HG02763 (cell line): ENCODE data around the gene BRSK2.

Experiments
- ATAC-seq: cut with Tn5 transposase; IDR thresholded peaks from one replicate; pipeline ENCODE4 v1.9.1; 2021; ENCODE audit warnings: mild to moderate bottlenecking, moderate library complexity; ENCODE audit not compliant: unreplicated experiment

BRSK2 gene

DNA sequence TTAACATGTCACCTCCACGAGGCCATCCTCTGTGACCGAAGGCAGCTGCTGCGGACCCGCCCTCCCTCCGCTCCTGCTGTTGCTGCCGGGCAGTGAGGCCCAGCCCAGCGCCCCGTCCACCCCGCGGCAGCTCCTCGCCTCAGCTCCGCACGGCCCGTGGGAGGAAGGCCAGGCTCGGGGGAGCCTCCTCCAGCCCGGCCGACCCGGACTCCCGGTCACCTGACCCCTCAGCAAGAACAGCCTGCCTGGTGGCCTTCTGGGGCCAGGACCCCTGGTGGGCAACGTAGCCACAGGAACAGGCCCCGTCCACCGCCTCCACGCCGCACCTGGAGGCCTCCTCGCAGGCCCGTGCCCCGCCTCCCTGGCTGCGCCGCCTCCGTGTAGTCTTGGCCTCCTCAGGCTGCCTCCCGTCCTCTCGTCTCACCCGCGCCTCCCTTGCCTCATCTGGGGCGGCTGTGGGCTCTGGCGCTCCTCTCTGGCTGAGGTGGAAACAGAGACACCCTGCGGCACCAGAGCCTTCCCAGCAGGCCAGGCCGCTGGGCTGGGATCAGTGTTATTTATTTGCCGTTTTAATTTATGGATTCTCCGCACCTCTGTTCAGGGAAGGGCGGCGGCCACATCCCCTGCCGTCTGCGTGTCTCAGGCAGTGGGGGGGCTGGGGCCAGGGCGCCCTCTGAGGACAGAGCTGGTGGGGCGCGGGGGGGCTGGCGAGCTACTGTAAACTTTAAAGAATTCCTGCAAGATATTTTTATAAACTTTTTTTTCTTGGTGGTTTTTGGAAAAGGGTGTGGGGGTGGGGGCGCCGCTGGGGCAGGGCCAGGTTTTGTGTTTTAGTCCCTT is 71.5 kb downstream of the BRSK2 start:
- ATAC-seq, result no peak

- ATAC-seq, result no peak
Measured at GRCh38 chr11:1461826-1462697, 72.3 kb downstream of the BRSK2 start.

GRCh38 chr11:1462698-1462975 is 72.9 kb downstream of the BRSK2 start:
- ATAC-seq, result no peak

GRCh38 chr11:1463056-1463455 is 73.3 kb downstream of the BRSK2 start:
- ATAC-seq, result no peak

- ATAC-seq, result no peak
Measured at GRCh38 chr11:1466784-1467183, 77.0 kb downstream of the BRSK2 start.

DNA sequence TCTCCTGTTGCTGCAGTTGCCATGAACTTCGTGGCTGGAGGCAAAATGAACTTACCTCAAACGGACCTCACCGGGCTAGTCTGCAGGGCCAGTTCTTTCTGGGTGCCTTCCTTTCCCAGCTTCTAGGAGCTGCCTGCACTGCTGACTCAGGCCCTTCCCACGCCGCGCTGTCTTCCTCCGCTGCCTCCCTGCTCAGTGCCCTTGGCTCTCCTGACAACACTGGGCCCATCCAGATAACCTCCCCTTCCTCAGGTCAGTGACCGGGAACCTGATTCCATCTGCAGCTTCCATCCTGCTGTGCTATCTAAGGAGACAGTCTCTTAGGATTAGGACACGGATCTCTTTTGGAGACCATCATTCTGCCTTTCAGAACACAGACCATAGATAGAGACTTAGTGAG is 77.5 kb downstream of the BRSK2 start:
- ATAC-seq, result no peak

GRCh38 chr11:1468002-1468401 is 78.3 kb downstream of the BRSK2 start:
- ATAC-seq, result no peak

GRCh38 chr11:1468473-1469066 is 78.8 kb downstream of the BRSK2 start:
- ATAC-seq, result no peak

GRCh38 chr11:1469287-1469910 is 79.7 kb downstream of the BRSK2 start:
- no peak for ATAC-seq

GRCh38 chr11:1469911-1470680 is 80.4 kb downstream of the BRSK2 start:
- ATAC-seq, result no peak

GRCh38 chr11:1470681-1471611 is 81.2 kb downstream of the BRSK2 start:
- ATAC-seq, result no peak

DNA sequence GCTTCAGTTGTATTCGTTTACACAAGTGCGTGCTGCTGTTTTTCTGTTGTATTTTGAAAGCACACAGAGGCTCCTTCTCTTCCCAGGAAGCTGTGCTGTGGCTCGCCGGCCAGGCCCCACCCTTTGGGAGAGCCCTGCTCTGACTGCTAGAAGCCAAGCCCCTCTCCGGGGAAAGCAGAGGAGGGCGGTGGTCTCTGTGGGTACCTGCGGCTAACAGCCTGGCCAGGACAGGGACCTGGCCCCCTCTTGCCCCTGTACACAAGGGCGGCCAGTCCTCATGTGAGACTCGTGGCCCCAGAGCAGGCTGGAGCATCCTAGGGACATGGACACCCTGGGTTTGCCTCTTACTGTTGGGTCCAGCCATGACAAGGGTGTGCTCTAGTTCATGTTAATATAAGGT is 82.0 kb downstream of the BRSK2 start:
- no peak for ATAC-seq

- ATAC-seq, result no peak
Measured at GRCh38 chr11:1472180-1473005, 82.7 kb downstream of the BRSK2 start.

- no peak for ATAC-seq
Measured at GRCh38 chr11:1473011-1473628, 83.4 kb downstream of the BRSK2 start.

DNA sequence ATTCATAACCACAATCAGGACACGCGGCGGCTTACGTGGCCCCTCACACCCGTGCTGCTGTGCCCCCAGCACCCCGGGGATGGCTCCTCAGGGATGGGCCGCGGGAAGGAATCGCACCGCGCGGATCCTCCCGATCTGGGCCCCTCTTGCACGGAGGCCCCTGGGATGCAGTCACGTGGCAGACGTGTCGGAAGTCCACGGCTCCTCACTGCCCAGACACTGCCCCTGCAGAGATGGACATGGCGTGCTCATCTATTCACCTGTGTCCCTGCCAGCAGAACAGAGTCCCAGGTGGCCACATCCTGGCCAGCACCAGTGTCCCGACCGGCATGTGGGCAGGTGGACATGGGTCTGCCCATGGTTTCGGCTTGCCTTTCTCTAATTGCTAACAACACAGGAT is 84.1 kb downstream of the BRSK2 start:
- ATAC-seq, result no peak

- no peak for ATAC-seq
Measured at GRCh38 chr11:1475841-1476240, 86.1 kb downstream of the BRSK2 start.

GRCh38 chr11:1476940-1477736 is 87.4 kb downstream of the BRSK2 start:
- no peak for ATAC-seq
